Esophagus muscularis mucosa (tissue), 4 donors: ENCODE measurements around the gene RNF39. TPM values are rescaled to one million over a fixed set of nuclear protein-coding genes. Genes with fewer than 3 reads are reported as not detected.

Experiments used
- DNase-seq: peaks from one replicate; pipeline ENCODE4 v3.0.0-alpha.2; 2017; ENCODE audit errors: extremely low spot score
- H3K27ac ChIP-seq, 4 donors: fragments of 200-600 bp; sonication (generic); replicated peaks in 1 of 4; 1 replicate in 3 of 4; 2 replicates in 1 of 4; pipeline ENCODE4 v1.5.1; 2016 to 2019; ENCODE audit warnings: mild to moderate bottlenecking in 1 of 4
- H3K27me3 ChIP-seq, 4 donors: fragments of 200-600 bp; sonication (generic); one replicate each; pipeline versions ENCODE4 v1.5.1 to v1.6.0; 2016 to 2019
- H3K36me3 ChIP-seq, 4 donors: fragments of 200-600 bp; sonication (generic); one replicate each; pipeline ENCODE4 v1.5.1; 2016 to 2019
- H3K4me1 ChIP-seq, 4 donors: fragments of 200-600 bp; sonication (generic); one replicate each; pipeline ENCODE4 v1.5.1; 2016 to 2019
- H3K4me3 ChIP-seq, 4 donors: fragments of 200-600 bp; sonication (generic); 1 replicate in 2 of 4; 2 replicates in 2 of 4; pipeline ENCODE4 v1.5.1; 2016 to 2019; ENCODE audit warnings: mild to moderate bottlenecking in 4 of 4, moderate library complexity in 1 of 4
- H3K9me3 ChIP-seq, 4 donors: fragments of 200-600 bp; sonication (generic); 1 replicate in 3 of 4; 2 replicates in 1 of 4; pipeline ENCODE4 v1.5.1; 2016 to 2019
- EP300 ChIP-seq: sonication (generic); formaldehyde crosslinking; IDR thresholded peaks from one replicate; pipeline ENCODE4 v1.6.1; 2017; ENCODE audit warnings: antibody characterized with exemption
- POLR2A ChIP-seq: fragments of 450-650 bp; IDR thresholded peaks from one replicate; pipeline ENCODE4 v1.6.1; 2017; ENCODE audit warnings: antibody characterized with exemption, moderate library complexity, mild to moderate bottlenecking, low read depth
- POLR2AphosphoS5 ChIP-seq, 2 donors: sonication (generic); formaldehyde crosslinking; IDR thresholded peaks; one replicate each; pipeline ENCODE4 v1.6.1; 2017; ENCODE audit warnings: antibody characterized with exemption in 2 of 2
- WGBS: methylation state at CpG from one replicate; pipeline ENCODE4 v1.1.5; 2018; 5-methylcytosine and 5-hydroxymethylcytosine counted together
- intact Hi-C: fragments of 100-400 bp; cut with DNase I; formaldehyde crosslinking; loops from one replicate; pipeline ENCODE4 v1.15.1; 2023
- total RNA-seq, 4 donors: library from RNA; depleted of rRNA; stranded (reverse); fragments of >200 nt; gene quantifications; one replicate each; pipeline versions ENCODE4 v1.1.0 to v1.2.1, GENCODE V29; 2016
- TF ChIP-seq, protein P1 (sequence below), 3 experiments: fragments of 200-600 bp in 2 of 3; fragments of 450-650 bp in 1 of 3; sonication (generic) in 2 of 3; IDR thresholded peaks; one replicate each; pipeline ENCODE4 v1.5.1; 2017 to 2019; ENCODE audit warnings: antibody characterized with exemption in 3 of 3, mild to moderate bottlenecking in 2 of 3, moderate library complexity in 1 of 3

RNF39 gene
- total RNA-seq, 4 donors from 2014 or later, result 0.11 TPM; not detected in 3

DNA sequence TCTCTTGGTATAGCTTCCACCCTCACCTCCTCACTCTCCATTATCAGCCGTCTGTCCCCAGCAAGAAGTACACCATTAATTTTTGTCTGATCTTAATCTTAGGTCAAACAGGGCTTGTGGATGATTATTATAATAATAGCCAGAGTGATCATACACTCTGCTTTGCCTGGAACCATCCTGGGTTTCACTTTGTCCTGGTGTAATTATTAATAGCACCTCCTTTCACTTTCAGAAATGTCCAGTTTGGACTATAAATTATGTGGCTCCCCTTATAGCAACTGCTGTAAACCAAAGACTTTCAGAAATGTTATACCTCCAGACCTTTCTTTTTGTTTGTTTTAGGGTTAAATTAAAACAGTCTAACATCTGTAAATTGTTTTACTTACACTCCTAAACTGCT is 38.3 kb upstream of the RNF39 start:
- Histone ChIP-seq H3K4me3 (no peak overlapping the region), H3K27ac (no peak overlapping the region), H3K9me3 (no peaks in the 10 kb centered on the region), H3K4me1 (no peaks in the 10 kb centered on the region), H3K36me3 (no peaks in the 10 kb centered on the region), H3K27me3 (peaks cover 0 to 75% (median 7%) of the 10 kb centered on the region in 4 donors)
- DNase-seq, result no peak
- WGBS, result 71% methylated on average over 1 of the region's 1 CpG
- intact Hi-C loops, result no loop called here
- TF ChIP-seq POLR2A, result no peak
- TF ChIP-seq, protein P1, sequence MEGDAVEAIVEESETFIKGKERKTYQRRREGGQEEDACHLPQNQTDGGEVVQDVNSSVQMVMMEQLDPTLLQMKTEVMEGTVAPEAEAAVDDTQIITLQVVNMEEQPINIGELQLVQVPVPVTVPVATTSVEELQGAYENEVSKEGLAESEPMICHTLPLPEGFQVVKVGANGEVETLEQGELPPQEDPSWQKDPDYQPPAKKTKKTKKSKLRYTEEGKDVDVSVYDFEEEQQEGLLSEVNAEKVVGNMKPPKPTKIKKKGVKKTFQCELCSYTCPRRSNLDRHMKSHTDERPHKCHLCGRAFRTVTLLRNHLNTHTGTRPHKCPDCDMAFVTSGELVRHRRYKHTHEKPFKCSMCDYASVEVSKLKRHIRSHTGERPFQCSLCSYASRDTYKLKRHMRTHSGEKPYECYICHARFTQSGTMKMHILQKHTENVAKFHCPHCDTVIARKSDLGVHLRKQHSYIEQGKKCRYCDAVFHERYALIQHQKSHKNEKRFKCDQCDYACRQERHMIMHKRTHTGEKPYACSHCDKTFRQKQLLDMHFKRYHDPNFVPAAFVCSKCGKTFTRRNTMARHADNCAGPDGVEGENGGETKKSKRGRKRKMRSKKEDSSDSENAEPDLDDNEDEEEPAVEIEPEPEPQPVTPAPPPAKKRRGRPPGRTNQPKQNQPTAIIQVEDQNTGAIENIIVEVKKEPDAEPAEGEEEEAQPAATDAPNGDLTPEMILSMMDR (IDR thresholded peaks at IDR 0.05), result no peak
- no peak for TF ChIP-seq POLR2AphosphoS5 (IDR thresholded peaks at IDR 0.05)
- no peak for TF ChIP-seq EP300

- TF ChIP-seq POLR2AphosphoS5 (IDR thresholded peaks at IDR 0.05), result no peak
- no peak for TF ChIP-seq POLR2A
- no peak for TF ChIP-seq EP300
- TF ChIP-seq, protein P1 (IDR thresholded peaks at IDR 0.05), result no peak
- Histone ChIP-seq H3K9me3 (no peaks in the 10 kb centered on the region), H3K27me3 (peaks cover 0 to 81% (median 7%) of the 10 kb centered on the region in 4 donors), H3K4me3 (no peak within 1 kb of the TSS), H3K36me3 (no peaks in the 10 kb centered on the region), H3K27ac (no peak within 1 kb of the TSS), H3K4me1 (no peaks in the 10 kb centered on the region)
- WGBS, result 66% methylated on average over 3 of the region's 3 CpGs
- intact Hi-C loops, result no loop called here
- DNase-seq, result no peak
These were observed 37.6 kb upstream of the RNF39 start, which contains the start of gene TRIM31 for GRCh38 chr6:30113003-30113759. Gene TRIM31, minus strand, starts transcription at chr6:30113090. Its CDS starts 285 bp downstream, at chr6:30112805.

DNA sequence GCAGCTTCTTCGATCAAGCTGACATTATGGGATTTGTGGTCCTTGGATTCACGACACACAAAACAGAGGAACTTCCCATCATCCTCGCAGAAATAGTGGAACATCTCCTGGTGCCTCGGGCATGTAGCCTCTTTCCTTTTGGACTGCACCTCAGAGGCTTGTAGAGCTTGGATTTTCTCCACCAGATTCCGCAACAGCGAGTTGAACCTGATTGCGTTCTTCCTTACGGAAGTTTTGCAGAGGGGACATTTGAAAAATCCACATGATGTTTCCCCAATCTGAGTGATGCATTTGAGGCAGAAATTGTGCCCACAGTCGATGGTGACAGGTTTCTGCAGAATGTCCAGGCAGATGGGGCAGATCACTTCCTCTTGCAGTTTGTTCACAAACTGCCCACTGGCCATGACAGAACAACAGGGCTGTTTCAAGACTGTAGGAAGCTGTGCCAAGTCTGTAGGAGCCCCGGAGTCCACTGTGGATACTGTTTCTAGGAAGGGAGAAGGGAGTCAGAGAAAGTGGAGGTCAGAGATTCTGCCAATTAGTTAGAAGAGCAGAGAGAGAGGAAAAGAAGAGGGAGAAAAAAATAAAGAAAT is 36.9 kb upstream of the RNF39 start:
- Histone ChIP-seq H3K27ac (no peak overlapping the region), H3K4me1 (no peaks in the 10 kb centered on the region), H3K9me3 (no peaks in the 10 kb centered on the region), H3K36me3 (no peaks in the 10 kb centered on the region), H3K27me3 (peaks cover 0 to 81% (median 7%) of the 10 kb centered on the region in 4 donors), H3K4me3 (no peak overlapping the region)
- WGBS, result 74% methylated on average over 10 of the region's 10 CpGs
- intact Hi-C loops, result no loop called here
- no peak for DNase-seq
- no peak for TF ChIP-seq POLR2AphosphoS5 (IDR thresholded peaks at IDR 0.05)
- no peak for TF ChIP-seq POLR2A
- TF ChIP-seq, protein P1 (IDR thresholded peaks at IDR 0.05), result no peak
- TF ChIP-seq EP300, result no peak

DNA sequence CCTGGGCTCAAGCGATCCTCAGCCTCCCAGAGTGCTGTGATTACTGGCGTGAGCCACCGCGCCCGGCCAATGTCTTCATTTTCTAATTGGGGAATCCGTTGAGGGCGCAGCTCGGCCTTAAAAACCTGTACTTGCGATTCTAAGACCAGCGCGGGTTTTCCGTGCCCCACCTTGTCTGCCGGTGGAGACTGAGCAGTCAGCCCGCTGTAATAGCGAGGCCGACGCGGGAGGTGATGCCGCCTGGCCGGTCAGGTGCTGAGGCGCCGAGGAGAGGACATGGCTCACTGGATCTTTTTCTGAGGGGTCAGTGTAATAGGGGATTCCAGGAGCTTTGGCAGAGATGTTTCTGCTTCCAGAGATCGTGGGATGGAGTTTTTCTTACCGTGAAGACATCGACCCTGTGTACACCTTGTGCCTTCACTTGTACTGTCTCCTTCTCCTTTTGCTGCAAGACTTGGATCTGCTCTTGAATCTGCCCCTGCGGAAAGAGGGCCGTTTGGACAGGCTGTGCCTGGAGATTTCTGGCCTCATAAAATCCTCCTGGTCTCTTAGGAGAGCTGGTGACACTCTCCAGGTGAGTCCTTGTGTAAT is 35.8 kb upstream of the RNF39 start:
- Histone ChIP-seq H3K27ac (no peak overlapping the region), H3K36me3 (no peaks in the 10 kb centered on the region), H3K9me3 (no peaks in the 10 kb centered on the region), H3K27me3 (peaks cover 0 to 85% (median 7%) of the 10 kb centered on the region in 4 donors), H3K4me3 (no peak overlapping the region), H3K4me1 (no peaks in the 10 kb centered on the region)
- DNase-seq, result no peak
- WGBS, result 52% methylated on average over 27 of the region's 27 CpGs
- TF ChIP-seq POLR2AphosphoS5 (IDR thresholded peaks at IDR 0.05) (no peak), POLR2A (no peak), EP300 (no peak)
- TF ChIP-seq, protein P1 (IDR thresholded peaks at IDR 0.05), result no peak
- intact Hi-C loops, result no loop called here
